NCI-H1436 (cell line): Measurements from ENCODE around the gene NRG2.

Experiments used
- DNase-seq: peaks from one replicate; lab custom pipeline; 2025; lab: John Stamatoyannopoulos, UW

NRG2 gene

GRCh38 chr5:139880416-139881142 is 162.5 kb downstream of the NRG2 start:
- DNase-seq: no peak

DNA sequence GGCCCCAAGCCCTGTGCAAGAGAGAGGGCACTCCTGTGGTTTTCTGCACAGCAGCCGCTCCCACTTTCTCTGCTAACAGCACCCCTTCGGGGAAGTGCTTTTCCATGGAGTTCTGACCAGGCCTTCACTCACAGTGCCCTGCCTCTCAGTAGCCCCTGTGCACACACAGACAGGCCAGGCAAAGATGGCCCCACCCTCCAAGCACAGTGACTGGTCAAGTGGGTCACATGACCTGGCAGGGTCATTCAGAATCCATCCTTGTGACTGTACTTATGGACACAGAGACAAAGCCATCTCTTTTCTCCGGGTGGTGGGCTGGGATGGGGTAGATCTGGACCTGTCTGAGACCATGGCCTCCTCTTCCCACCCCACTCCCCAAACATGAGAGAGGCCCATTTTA is 165.0 kb downstream of the NRG2 start:
- no peak for DNase-seq

- DNase-seq: no peak
Measured at GRCh38 chr5:139877129-139877597, 165.9 kb downstream of the NRG2 start.

GRCh38 chr5:139875957-139876356 is 167.1 kb downstream of the NRG2 start:
- DNase-seq: no peak

GRCh38 chr5:139872851-139873794 is 170.0 kb downstream of the NRG2 start:
- no peak for DNase-seq

- DNase-seq: no peak
Measured at GRCh38 chr5:139872052-139872766, 170.9 kb downstream of the NRG2 start.

GRCh38 chr5:139871614-139872013 is 171.5 kb downstream of the NRG2 start:
- DNase-seq: no peak

DNA sequence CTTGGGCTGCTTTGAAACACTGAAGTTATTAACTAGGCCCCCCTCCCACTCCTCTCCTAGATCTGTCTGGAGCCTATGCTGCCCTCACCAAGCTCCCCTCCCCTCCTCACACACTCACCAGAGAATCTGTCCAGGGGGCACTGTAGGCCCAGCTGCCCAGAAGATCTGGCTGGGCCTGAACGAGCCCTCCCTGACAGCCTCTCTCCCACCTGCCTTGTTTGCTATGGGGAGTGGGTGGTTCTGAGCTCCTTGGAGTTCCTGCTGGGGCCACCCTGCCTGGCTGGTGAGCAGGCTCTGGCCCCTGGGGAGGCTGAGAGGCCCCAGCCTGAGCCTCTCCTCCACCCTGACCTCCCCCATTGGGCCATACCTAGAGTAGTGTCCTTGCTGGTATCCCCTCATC is 172.4 kb downstream of the NRG2 start:
- no peak for DNase-seq

DNA sequence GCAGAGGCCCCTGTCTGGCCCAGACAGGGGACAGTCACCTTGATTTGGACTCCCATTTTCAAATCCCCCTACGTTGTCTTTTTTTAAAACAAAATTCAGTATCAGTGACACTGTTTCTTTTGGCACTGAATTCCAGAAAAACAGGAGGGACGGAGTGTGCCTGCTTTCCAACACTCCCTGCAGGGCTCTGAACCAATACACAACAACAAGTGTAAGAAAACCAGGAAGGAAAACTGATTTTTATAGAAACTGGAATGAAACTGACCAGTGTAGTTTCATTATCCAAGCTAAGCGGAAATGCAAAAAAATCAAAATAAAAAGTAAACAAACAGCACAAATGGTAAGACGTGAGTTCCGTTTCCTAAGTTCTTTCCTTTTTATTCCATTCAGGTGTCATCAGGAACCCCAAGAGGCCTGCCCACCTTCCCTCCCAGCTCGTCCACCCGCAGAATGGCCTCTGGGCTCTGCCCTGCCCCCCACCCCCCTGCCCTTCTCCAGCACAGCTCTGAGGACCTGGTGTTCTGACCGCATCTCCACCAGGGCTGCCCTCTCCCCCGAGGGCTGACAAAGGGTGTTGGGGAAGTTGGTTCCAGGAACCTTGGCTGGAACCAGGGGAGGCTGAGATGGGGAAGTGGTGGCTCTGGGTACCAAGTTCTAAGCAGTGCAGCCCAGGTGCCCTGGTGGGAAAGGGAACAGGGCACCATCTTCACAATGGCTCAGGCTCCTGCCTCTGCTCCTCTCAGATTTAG is 173.9 kb downstream of the NRG2 start:
- no peak for DNase-seq

GRCh38 chr5:139867581-139867980 is 175.5 kb downstream of the NRG2 start:
- DNase-seq: no peak

DNA sequence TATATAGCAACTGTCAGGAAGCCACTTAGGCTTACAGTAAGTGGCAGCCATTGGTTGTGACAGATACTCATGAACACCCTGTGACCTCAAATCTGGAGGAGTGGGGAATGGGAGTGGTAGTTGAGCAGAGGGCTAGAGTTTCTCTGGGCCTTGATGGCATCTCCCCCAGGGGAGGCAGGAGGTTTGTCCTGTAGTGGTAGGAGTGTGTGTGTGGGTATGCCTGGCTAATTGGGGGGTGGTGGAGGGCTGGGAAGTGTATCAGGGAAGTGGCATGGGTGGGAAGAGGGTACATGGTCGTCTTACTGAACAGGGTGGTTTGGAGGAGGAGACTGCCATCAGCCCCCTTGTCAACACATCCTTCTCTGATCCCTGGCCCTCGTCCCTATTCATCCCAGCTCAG is 176.0 kb downstream of the NRG2 start:
- DNase-seq: no peak

GRCh38 chr5:139864716-139865483 is 178.2 kb downstream of the NRG2 start:
- no peak for DNase-seq

GRCh38 chr5:139863855-139864558 is 179.1 kb downstream of the NRG2 start:
- peak; percentile 44 for DNase-seq

DNA sequence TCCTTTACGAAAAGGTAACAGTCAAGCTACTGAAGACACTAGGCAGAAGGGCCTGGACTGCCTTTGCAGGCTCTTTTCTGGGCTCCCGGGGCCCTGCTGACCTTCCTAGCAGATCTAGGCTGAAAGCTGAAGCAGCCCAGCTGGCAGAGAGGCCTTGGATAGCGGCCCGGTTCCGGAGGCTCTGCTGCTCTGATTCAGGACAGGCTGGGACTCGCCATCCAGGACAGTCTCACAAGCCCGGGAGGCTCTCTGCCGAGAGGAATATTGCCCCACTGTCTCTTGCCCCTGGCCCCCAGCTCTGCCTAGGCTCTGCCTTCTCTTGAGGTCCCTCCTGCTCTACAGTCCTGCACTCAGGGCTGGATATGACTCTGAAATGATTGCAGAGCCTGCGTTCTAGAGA is 179.7 kb downstream of the NRG2 start:
- no peak for DNase-seq

DNA sequence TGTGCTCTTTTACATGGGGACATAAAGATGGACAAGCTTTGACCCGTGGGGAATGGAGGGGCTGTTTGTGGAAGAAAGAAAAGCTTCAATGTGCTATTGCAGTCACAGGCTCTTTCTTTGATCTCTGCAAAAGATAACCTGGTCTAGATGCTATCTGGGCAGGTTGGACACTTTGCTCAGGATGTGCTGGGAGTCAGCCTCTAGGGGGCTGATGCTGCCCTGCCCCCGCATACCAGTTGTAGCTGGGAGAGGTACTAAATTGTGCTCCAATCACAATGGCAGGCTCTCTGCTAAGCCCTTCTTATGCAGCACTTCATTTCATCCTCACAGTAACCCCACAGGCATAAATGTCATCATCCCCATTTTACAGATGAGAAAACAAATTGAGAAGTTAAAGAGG is 180.3 kb downstream of the NRG2 start:
- no peak for DNase-seq

DNA sequence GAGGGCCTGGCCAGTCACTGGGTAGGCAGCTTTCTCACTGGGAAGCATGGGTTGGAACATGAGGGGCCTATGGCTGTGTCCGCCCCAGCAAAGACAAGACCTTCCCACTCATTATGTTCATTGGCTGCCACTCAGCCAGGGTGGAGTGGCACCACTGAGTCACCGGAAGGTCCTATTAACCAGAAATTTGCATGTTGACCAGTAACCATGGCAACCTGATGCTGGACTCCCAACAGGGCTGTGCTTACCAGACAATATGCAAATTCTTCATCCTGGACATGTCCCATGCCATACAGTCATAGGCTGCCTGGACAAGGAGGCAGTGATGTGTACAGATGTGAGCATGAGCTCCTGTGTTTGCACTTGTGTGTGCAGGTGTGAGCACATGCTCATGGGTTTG is 180.8 kb downstream of the NRG2 start:
- DNase-seq: no peak

DNA sequence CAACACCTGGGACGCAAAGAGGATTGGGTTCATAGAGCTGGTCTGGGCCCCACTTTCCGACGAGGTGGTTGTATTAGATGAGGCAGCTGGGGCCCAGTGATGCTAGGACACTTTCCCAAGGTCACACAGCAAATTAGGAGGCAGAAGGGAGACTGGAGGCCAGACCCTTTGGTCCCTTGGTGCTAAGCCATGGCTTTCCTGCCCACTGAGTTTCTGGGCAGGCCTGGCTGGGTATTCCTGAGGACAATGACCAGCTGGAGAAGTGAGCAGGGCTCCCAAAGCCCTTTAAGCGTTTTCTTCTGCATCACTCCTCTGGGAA is 181.3 kb downstream of the NRG2 start:
- DNase-seq: no peak

DNA sequence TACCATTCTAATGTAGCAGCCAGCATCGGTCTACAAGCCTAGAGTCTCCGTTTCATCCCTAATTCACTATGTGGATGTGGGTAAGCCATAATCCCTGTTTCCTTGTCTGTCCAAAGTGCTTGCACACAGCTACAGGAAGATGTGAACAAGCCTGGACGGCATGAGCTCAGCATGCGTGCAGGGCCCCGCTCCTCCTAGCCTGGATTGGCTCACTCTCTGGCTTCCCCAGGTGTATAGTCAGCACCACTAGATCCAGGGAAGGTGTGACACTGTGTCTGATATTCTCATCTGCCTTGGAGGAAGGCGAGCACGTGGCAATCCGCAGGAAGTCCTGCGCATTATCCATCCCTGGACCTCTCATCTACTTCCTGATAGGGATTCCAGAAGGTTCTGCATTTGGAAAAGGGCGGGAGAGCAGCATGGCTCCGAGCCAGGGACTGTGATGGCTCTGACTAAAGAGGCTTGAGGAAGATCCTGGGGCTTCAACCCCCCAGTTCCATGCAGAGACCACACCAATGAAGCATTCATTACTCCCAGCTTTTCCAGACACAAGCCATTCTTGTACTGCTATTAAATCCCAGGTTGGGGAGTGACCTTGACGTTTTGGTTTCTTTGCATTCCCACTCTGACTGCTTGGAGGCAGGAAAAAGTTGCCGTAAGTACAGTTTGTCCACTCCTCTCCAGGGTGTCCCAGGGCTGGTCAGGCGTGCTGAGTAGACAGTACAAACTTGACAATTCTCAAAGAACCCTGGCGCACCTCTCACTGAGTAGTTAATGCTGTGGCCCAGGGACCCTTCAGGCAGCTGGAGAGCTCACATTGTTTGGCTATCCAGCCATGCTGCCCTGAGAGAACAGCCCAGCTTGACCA is 181.8 kb downstream of the NRG2 start:
- no peak for DNase-seq

- no peak for DNase-seq
Measured at GRCh38 chr5:139859013-139859412, 184.1 kb downstream of the NRG2 start.

- DNase-seq: no peak
Measured at GRCh38 chr5:139856714-139857113, 186.4 kb downstream of the NRG2 start.
